Right lobe of liver (tissue), 4 donors: Measurements from ENCODE around the gene SOST.

Source experiments
- POLR2A ChIP-seq: fragments of 450-650 bp; IDR thresholded peaks from one replicate; pipeline ENCODE4 v1.6.1; 2017; ENCODE audit warnings: antibody characterized with exemption, mild to moderate bottlenecking
- TF ChIP-seq, protein P1 (sequence below), 4 donors: fragments of 200-600 bp in 3 of 4; fragments of 450-650 bp in 1 of 4; IDR thresholded peaks; one replicate each; pipeline versions ENCODE4 v1.5.1 to v1.8.0; 2016 to 2022; ENCODE audit warnings: antibody characterized with exemption in 4 of 4, mild to moderate bottlenecking in 2 of 4
- donor health status: DM: no; HTN: no; CAD: no.
- donor health status: DM: no; HTN: no; CAD: no.
- donor health status: DM: no; HTN: yes; CAD: no.

GRCh38 chr17:43720311-43721060 is 38.1 kb downstream of the SOST start:
- TF ChIP-seq, protein P1, sequence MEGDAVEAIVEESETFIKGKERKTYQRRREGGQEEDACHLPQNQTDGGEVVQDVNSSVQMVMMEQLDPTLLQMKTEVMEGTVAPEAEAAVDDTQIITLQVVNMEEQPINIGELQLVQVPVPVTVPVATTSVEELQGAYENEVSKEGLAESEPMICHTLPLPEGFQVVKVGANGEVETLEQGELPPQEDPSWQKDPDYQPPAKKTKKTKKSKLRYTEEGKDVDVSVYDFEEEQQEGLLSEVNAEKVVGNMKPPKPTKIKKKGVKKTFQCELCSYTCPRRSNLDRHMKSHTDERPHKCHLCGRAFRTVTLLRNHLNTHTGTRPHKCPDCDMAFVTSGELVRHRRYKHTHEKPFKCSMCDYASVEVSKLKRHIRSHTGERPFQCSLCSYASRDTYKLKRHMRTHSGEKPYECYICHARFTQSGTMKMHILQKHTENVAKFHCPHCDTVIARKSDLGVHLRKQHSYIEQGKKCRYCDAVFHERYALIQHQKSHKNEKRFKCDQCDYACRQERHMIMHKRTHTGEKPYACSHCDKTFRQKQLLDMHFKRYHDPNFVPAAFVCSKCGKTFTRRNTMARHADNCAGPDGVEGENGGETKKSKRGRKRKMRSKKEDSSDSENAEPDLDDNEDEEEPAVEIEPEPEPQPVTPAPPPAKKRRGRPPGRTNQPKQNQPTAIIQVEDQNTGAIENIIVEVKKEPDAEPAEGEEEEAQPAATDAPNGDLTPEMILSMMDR (IDR thresholded peaks at IDR 0.05): no peak
- TF ChIP-seq POLR2A: peak; percentile 78
